GM21528 (cell line): ENCODE results near the gene CTSF.
"Not testable (repeated sequence)": the region's sequence is repeated elsewhere in the genome, so short reads cannot be mapped to it uniquely, and the experiment has no call there.

Experiments
- ATAC-seq: cut with Tn5 transposase; IDR thresholded peaks from one replicate; pipeline ENCODE4 v1.9.1; 2021; ENCODE audit warnings: mild to moderate bottlenecking, moderate library complexity; ENCODE audit not compliant: unreplicated experiment, low FRiP score

The CTSF gene

GRCh38 chr11:66559866-66560676, 8.3 kb downstream of the CTSF start:
- ATAC-seq: no peak

GRCh38 chr11:66559142-66559865, 9.1 kb downstream of the CTSF start:
- no peak for ATAC-seq

GRCh38 chr11:66557733-66558326, 10.6 kb downstream of the CTSF start:
- ATAC-seq: no peak

GRCh38 chr11:66556086-66556485, 12.3 kb downstream of the CTSF start:
- ATAC-seq: no peak

GRCh38 chr11:66555416-66555815, 13.0 kb downstream of the CTSF start:
- ATAC-seq: no peak

- no peak for ATAC-seq
Observed at GRCh38 chr11:66554602-66555001, 13.8 kb downstream of the CTSF start.

- ATAC-seq: no peak
Observed at GRCh38 chr11:66550887-66551286, 17.5 kb downstream of the CTSF start.

- ATAC-seq: no peak
Observed at GRCh38 chr11:66549696-66550095, 18.7 kb downstream of the CTSF start.

- no peak for ATAC-seq
Observed at GRCh38 chr11:66548774-66549630, 19.4 kb downstream of the CTSF start.

GRCh38 chr11:66548041-66548440, 20.4 kb downstream of the CTSF start:
- no peak for ATAC-seq

GRCh38 chr11:66547662-66548009, 20.8 kb downstream of the CTSF start:
- ATAC-seq: no peak

- ATAC-seq: no peak
Observed at GRCh38 chr11:66546966-66547661, 21.3 kb downstream of the CTSF start.

GRCh38 chr11:66546368-66546965, 21.9 kb downstream of the CTSF start, which contains the start of gene ACTN3:
Gene ACTN3 (plus strand): TSS chr11:66546903. CDS start chr11:66546938, 35 bp downstream.
- no peak for ATAC-seq

GRCh38 chr11:66545701-66546367, 22.6 kb downstream of the CTSF start, which contains the start of gene ZDHHC24:
Gene ZDHHC24 (minus strand): TSS chr11:66546048. CDS start chr11:66546003, 45 bp downstream.
- peak; percentile 74 for ATAC-seq

GRCh38 chr11:66544952-66545351, 23.5 kb downstream of the CTSF start:
- ATAC-seq: not testable (repeated sequence)

GRCh38 chr11:66543263-66544107, 24.9 kb downstream of the CTSF start:
- peak; percentile 39 for ATAC-seq

- no peak for ATAC-seq
Observed at GRCh38 chr11:66542362-66542761, 26.0 kb downstream of the CTSF start.

- no peak for ATAC-seq
Observed at GRCh38 chr11:66541892-66542291, 26.5 kb downstream of the CTSF start.
